ENCODE measurements around the gene NT5E.

Gene NT5E

DNA sequence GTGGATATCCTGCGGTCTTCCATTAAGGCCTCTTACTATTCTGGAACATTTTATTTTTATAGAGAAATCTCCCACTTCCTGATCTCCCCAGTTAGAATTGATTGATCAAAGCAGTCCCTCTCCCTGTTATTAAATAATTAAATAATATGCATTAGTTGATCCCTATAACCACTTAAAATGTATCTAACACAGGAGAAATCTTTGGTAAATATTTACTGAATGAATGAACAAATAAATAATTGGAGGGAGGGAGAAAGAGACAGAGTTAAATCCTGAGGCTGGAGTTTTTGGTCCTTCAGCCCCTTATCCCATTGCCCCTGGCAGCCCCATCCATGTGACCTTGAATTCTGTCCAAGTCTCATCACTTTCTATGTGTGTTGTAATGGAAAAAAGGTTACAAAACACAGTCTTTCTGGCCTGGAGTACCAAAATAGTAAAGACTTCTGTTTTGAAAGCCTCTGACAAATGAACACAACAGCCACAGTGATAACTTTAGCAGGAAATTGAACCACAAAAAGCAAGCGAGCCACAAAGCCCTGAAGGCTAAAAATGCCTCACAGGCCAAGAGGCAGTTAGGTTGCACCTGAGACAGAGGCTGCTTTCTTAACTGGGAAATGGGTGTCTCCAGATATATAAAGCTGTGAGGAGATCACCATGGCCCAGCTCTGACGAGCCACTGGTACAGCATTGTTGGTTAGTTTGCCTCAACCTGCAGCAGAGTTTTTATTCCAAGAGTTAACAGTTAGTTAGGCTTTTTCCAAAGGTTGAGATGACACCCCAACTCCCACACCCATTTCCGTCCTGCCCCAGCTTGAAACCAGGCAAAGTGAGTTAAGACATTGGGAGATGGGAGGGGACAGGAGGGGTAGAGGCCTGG, 11.3 kb downstream of the NT5E start:
- DNase-seq: no peak

DNA sequence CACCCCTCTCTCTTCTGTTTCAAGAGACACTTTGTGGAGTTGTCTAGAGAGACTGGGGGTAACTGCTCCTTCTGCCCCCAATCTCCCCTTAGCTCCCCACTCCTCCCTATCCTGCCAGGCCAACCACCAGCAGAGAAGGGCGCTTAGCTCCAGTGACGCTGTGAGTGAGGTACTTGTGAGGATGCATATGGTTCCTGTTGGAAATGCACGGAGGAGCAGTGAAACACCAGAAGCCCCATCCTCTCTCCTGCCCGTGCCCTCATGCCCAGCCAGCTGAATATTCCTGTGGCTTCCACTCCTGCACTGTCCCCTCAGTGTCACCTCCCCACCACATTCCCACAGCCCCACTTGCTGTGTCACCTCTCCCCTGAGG, 11.9 kb downstream of the NT5E start:
- DNase-seq: no peak

DNA sequence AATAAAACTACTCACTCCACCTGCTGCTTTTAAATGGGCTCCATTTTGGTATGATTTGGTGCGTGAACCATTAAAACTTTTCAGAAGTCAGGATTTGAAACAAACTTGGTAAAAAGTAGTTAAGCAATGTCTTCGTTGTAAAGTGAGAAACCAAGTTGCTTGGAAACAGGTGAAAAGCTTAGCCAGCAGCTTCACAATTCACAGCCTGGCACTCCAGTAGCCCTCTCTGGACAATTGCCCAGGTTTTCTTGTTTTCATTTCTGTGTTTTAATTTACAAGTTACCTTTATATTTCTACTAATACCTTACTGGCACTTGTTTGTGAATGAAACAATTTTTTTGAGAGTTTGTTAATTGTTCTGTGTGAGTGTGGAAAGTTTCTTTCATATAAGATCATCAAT, 12.8 kb downstream of the NT5E start:
- no peak for DNase-seq

DNA sequence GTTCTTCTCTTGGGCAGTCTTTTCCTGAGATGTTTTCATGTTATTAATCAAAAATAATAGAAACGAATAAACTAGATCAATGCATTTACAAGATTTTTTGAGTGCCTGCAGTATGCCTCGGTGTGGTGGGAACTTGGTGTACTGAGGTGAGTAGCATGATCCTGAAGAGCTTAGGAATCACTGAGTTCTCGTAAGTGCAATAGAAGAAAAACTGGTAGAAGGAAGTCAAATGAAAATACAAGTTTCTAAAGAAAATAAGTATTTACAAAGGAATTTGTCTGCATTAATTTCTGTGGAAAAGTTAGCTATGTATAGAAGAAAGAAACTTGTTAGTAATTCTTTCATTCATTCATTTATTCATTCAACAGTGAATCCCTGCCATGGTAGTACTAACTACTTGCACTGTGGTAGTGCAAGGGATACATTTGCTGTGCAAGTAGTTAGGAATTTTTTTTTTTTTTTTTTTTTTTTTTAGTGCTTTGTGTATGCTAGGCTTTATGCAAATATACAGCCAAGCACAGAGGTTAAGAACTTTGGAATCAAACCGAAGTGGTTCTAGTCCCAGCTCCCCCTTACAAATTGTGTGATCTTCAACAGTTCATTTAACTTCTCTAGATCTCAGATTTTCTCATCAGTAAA, 13.9 kb downstream of the NT5E start:
- no peak for DNase-seq

DNA sequence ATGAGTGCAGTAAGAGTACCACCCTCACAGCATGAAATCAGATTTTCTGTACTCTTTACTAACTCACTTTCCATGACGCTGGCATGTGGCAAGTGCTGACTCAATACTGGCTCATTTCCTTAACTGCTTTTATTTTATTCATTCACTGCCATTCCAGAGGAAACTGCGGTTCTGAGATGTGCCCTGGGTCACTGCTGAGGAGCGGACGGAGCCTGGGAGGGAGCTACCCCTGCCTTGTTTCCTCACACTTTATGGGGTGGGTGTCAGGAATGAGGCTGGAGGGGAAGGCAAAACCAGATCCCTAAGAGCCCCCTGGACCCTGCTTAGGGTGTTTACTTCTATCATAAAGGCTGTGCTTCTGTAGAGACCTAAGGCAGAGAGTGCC, 14.4 kb downstream of the NT5E start:
- DNase-seq: no peak

DNA sequence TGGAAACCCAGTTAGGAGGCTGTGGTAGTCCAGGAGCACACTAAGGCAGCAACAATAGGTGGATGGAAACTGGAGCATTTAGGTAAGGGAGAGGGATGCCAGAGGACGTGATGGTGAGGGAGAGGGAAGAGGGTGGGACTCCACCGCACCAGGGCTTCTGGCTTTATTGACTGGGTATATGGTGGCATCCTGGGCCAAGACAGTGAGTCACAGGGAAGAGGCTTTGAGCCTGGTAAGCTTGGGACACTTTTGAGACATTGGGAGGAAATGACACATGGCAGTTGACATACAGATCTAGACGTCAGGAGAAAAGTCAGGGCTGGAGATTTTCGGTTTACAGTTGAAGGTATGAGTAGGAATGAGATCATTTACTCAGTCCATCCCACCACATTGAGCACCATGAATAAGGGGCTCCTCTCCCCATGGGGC, 14.9 kb downstream of the NT5E start:
- no peak for DNase-seq

DNA sequence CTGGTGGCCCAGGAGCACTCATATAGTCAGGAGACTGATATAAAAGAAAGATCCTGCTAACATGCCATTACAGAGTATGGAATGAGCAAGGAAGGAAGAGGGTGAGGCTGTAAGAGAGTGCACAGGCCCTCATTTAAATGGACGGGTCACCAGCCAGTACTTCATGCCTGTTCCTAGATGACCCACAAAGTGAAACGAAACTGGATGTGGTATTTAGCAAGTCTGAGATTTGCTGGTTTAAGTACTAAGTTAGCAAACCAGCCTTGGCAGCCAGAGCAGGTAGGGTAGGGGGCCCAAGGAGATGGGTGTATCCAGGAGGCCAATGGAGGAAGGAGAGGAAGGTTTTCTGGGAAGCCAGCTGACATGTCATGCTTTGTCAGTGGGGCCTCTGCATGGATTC, 15.9 kb downstream of the NT5E start:
- DNase-seq: no peak

DNA sequence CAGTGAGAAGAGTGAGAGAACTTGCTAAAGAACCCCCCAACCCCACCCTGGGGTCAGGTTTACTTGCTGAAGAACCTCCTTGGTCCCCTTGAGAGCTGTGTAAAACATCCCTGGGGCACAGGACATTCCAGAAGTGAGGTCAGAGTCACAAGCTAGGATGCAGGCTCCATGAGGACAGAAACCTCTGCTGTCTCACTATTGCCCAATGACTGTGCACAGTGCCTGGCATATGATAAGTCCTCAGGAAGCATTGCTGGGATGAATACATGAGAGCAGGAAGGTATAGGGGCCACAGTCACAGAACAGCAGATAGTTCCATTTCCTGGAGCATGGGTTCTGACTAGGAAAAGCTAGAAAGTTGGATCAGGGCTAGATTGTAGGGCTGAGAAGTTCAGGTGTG, 18.4 kb downstream of the NT5E start:
- DNase-seq: no peak

DNA sequence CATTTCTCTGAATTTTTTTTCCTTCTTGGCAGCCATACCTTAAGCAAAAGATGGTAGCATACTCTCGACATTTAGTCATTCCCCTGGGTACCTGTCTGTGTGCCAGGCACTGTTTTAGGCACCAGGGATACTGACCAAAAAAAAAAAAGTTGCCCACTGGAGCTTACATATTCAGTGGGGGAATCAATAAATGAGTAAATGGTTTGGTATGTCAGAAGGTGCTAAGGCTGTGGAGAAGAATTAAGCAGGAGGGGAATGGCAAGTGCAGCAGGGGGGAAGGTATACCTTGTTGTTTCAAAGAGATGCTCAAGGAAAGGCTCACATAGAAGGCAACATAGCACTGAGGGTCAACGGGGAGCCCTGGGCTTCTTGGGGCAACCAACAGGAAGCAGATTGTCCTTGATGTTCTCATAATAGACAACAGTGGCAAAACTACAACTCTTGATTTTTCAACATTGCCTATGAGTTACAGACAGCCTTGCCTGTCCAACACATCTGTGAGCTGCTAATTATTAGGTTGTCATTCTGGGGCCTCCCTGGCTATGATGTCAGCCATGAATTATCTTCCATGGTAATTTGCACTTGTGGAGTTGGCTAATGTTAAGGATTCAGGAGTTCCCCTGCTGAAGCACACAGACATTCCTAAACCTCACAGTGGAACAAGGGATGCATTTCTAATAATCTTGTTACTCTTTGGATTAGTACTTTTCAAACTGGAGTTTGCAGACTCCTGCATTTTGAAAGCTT, 19.6 kb downstream of the NT5E start:
- no peak for DNase-seq

DNA sequence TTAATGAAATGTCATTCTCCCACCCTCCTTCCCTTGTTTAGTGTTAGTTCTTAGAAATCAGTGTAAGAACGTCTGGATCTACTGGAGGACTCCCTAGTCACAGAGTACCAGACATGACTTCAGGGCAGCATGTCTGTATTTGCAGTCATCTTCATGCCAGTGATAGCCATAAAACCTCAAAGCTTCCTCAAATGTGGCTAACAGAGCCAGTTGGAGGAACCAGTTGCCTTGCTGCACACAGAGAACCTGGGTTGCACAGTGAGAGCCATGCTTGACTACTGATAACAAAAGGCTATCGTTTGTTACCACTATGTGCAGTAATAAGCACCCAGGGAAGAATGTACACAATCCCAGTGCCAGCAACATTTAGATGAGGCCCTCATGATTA, 20.1 kb downstream of the NT5E start:
- no peak for DNase-seq

DNA sequence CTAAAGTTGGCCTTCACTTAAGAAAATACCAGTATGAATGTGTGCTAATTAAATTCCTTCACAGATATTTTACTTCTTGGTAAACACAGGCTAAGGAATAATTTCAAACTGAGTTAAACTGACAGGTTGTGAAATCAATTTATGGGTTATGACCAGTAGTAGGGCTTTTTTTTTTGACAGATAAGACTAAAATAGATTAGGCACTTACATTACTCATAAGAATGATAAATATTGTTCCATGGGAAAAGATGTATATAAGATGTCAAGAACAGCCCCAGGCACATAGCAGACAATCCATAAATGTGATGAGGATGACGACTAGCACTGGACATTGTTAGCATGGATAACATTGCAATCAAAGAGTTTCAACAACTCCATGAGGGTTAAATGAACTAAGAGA, 22.9 kb downstream of the NT5E start:
- no peak for DNase-seq

DNA sequence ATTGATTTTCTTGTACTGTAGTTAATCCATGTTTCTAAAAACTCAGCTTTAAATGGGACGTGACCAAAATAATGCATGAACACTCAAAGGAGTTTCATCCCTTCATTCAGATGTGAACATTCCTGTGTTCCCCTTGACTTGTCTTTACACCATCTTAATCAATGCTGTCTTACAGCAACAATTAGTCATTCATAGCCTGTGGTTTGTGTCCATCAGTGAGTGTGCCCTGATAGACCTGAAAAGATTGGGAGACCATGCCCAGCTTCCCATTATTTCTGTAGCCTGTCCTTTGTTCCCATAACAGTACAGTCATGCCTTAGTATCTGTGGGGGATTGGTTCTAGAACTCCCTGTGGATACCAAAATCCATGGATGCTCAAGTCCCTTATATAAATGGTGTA, 23.9 kb downstream of the NT5E start:
- no peak for DNase-seq

DNA sequence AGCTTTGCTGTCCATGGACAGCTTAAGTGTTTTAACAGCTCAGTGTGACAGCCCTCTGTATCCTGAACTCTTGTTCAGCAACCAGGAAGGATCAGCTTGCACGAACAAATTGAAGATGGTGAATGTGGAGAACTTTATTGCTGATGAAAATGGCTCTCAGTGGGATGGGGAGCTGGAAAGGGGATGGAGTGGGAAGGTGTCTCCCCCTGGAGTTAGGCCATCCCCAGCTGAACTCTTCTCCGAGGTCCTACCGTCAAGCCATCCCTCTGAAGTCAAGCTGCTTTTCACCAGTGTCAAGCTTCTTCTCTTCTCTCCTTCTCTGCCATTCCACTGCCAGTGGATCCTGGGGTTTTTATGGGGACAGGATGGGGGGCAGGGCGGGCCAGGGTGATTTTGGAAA, 26.6 kb downstream of the NT5E start:
- DNase-seq: no peak

DNA sequence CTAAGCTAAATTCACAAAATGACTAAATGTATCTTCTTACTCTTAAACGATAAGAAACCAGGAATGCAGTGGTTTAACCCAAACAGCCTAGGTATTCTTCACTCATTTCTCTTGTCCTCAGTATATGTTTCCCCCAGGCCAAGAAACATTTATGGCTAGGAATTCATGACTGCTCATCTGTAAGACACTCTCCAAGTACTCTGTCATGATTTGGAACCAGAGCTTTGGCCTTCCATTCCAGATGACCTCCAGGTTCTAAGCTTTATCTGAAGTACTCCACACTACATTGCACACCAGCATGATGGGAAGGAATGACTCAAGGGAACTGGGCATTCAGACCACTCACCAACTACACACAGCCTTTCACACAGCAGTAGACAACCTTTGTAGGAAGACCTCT, 29.3 kb downstream of the NT5E start:
- DNase-seq: no peak

DNA sequence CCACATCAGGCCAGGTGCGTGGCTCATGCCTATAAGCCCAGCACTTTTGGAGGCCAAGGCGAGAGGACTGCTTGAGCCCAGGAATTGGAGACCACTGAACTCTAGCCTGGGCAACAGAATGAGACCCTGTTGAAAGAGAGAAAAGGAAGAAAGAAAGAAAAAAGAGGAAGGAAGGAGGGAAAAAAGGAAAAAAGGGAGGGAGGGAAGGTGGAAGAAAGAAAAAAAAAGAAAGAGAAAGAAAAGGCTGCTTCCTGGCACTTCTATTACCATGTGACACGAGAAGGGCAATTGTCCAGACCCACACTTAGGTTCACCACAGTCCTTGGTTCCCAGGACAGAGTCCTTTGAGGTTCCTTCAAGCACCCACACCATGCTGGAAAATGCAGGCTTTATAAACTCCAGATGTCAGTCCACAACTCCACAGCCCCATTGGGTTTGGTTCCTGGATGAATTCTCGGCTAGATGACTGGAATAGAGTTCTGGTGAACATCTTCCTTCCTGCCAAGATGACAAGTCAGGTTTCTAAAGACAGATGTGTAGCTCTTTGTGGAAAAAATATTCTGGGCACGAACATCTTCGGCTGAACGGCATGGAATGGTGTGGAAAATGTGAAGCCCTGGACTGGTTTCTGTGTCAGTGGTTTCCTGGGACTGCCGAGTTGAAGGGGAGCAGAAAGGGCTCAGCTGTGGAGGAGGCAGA, 32.5 kb downstream of the NT5E start:
- no peak for DNase-seq

DNA sequence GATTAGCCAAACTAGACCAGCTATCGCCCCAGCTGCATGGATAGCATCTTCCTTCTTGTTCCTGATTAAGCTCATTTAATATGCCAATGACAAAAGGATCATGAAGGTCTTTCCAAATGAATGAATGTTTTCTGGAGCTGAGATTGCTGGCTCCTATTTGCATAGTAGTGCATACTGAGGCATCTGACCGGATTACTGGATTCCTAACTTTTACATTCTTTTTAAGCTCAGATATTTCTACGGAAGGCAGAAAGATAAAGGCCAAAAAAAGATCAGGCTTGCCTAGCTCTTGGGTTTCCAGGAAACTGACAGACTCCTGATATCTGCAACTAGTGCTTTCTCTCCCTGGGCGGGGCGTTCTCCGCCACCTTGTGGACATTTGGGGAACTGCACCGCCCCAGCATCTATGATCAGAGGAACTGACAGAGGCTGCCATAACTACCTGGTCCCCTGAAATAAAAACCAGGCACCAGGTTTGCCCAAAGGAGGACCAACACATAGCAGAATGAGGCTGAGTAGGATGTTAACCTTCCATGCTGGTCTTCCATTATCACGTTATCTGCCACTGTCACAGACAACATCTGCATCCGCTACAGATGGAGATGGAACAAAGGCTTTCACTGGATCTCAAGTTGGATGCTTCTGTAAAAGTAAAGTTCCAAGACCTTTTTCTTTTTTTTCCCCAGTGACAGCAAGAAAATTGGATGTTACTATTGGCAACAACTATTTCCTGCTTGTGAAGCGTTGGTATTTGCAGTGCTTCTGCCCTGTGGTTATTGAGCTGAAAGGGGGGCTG, 33.2 kb downstream of the NT5E start:
- DNase-seq: peak; percentile 26

DNA sequence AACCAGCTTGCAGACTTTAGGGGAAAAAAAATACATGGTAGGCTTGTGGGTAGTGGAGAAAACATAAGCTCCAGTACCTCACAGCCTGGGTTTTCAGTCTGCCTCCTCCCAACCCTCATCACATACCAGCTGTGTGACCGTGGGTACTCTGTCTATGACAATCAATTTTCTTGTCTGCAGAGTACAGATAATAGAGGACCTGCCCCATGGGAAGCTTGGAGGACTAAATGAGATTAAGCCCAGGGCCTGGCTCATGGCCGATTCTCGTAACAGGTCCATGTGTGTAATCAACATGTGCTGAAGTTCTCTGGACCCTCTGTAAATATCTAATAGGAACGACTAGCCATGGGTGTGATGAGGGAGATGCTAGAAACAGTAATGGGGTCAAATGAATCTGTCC, 34.0 kb downstream of the NT5E start:
- DNase-seq: no peak

DNA sequence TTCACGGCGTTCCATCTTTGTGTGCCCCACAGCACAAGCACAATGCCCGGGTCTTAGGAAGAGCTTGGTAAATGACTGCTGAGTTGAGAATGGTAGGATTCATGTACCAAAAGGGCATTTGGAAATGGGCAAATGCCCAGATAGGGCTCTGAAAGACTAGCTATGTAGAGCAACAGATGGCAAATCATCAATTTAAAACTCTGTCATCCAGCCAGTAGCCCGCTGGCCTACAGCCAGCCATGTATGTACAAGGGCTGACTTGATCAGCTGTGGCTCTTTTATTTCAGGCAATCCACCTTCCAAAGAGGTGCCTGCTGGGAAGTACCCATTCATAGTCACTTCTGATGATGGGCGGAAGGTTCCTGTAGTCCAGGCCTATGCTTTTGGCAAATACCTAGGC, 35.1 kb downstream of the NT5E start:
- DNase-seq: no peak

DNA sequence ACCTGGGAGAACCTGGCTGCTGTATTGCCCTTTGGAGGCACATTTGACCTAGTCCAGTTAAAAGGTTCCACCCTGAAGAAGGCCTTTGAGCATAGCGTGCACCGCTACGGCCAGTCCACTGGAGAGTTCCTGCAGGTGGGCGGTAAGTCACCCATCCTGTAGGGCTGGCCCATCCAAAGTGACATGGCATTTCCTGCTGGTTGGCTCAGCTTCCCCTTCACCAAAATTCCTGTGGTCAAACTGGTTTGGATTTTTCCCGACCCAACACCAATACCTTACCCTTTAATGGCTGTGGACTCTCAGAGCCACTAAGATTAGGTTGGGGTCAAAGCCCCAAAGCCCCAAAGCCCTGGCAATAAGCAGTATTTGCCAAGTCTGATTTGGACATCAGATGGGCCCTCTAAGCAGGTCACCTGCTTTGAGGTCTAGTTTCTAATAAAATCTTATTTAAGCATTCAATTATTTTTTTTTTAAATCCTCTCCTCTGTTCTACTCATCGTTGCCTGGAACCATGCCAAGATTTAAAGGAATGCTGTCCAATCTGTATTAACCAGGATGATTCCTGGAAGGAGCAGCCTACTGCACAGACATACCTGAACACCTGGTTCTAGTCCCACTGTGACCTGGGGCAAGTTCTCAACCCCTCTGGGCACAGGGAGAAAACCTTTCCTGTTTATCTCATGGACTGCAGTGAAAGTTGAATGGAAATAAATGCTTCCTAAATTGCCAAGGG, 40.8 kb downstream of the NT5E start:
- DNase-seq: no peak

DNA sequence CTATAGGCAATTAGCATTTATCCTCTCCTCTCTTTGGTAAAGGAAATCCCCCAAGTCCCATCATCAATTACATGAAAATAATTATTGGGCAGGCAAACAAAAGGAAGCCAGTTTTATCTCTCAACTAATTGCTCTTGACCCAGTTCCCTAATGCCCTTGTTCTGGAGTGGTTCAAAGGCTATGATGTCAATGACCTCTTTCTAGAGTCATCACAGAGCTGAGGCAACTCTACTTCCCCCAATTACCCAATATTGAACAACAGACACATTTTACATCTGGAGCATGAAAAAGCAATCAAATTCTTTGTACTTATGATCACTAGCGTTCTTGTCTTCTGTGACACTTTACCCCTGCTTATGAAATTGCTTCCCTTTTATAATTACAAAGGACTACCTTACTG, 43.5 kb downstream of the NT5E start:
- no peak for DNase-seq

All from activated gamma-delta T cell (primary cell).